HL-60 (cell line): Measurements from ENCODE around the gene TTI1.

Source experiments
- CTCF ChIP-seq: IDR thresholded peaks from one replicate; pipeline ENCODE4 v1.5.1; 2011; ENCODE audit warnings: low read length, control low read depth, inconsistent platforms; ENCODE audit not compliant: insufficient read depth
- POLR2AphosphoS5 ChIP-seq: IDR thresholded peaks from 2 replicates; pipeline ENCODE4 v1.6.1; 2012; ENCODE audit warnings: low read depth

- TF ChIP-seq CTCF: no peak
- TF ChIP-seq POLR2AphosphoS5: no peak
These were observed 27.4 kb downstream of the TTI1 start for GRCh38 chr20:38005903-38006302.
